Parathyroid adenoma (tissue), 2 donors: ENCODE measurements around the gene NFIC.

Experiments used
- H2AFZ ChIP-seq: fragments of 300-600 bp; sonication (generic); one replicate; pipeline ENCODE4 v1.7.0; 2017; ENCODE audit warnings: antibody characterized with exemption, mild to moderate bottlenecking
- H3K27ac ChIP-seq: fragments of 300-600 bp; sonication (generic); one replicate; pipeline ENCODE4 v1.7.0; 2017
- H3K27me3 ChIP-seq: fragments of 300-600 bp; sonication (generic); one replicate; pipeline ENCODE4 v1.7.0; 2017; ENCODE audit warnings: low read length; ENCODE audit not compliant: control insufficient read depth, insufficient read depth
- H3K36me3 ChIP-seq: fragments of 300-600 bp; sonication (generic); one replicate; pipeline ENCODE4 v1.7.0; 2017; ENCODE audit warnings: low read length; ENCODE audit not compliant: control insufficient read depth, insufficient read depth
- H3K4me1 ChIP-seq: fragments of 300-600 bp; sonication (generic); one replicate; pipeline ENCODE4 v1.7.0; 2017; ENCODE audit warnings: control low read depth
- H3K4me2 ChIP-seq: fragments of 300-600 bp; sonication (generic); one replicate; pipeline ENCODE4 v1.7.0; 2017; ENCODE audit warnings: low read length
- H3K4me3 ChIP-seq: fragments of 300-600 bp; sonication (generic); one replicate; pipeline ENCODE4 v1.7.0; 2017; ENCODE audit warnings: low read depth, low read length
- H3K79me2 ChIP-seq: fragments of 300-600 bp; sonication (generic); one replicate; pipeline ENCODE4 v1.7.0; 2017; ENCODE audit warnings: control low read depth
- H3K9ac ChIP-seq: fragments of 300-600 bp; sonication (generic); one replicate; pipeline ENCODE4 v1.7.0; 2017; ENCODE audit warnings: mild to moderate bottlenecking
- H3K9me3 ChIP-seq: fragments of 300-600 bp; sonication (generic); one replicate; pipeline ENCODE4 v1.7.0; 2017; ENCODE audit warnings: low read length; ENCODE audit not compliant: control insufficient read depth
- TF ChIP-seq, protein P1 (sequence below): fragments of 300-600 bp; sonication (generic); IDR thresholded peaks from one replicate; pipeline ENCODE4 v1.7.0; 2017; ENCODE audit warnings: antibody characterized with exemption, mild to moderate bottlenecking
- donor health status: primary hyperparathyroidism.

Gene NFIC

DNA sequence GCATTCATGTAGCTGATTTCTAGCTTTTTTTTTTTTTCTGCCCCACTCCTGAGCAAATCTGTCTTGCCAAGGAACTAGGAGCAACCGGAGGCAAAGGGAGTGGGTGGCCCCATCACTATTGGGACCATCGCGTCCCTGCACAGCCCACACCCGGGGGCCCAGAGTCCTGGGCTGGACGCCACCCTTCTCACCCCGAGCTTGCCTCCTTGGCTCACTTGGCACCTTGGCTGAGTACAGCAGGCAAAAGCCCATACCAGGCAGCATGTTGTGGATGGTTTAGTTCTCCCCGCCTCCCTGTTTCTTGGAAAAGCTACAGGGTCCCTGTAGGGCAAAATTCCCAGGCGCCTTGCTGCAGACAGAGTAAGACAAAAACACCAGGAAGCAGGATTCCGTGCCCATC, 100.3 kb downstream of the NFIC start:
- Histone ChIP-seq H3K4me2 (no peak overlapping the region), H3K4me1 (no peaks in the 10 kb centered on the region), H2AFZ (no peak overlapping the region), H3K79me2 (no peaks in the 10 kb centered on the region), H3K36me3 (no peaks in the 10 kb centered on the region), H3K9ac (no peak overlapping the region), H3K4me3 (no peak overlapping the region), H3K27ac (no peak overlapping the region), H3K9me3 (no peaks in the 10 kb centered on the region), H3K27me3 (no peaks in the 10 kb centered on the region)
- TF ChIP-seq, protein P1, sequence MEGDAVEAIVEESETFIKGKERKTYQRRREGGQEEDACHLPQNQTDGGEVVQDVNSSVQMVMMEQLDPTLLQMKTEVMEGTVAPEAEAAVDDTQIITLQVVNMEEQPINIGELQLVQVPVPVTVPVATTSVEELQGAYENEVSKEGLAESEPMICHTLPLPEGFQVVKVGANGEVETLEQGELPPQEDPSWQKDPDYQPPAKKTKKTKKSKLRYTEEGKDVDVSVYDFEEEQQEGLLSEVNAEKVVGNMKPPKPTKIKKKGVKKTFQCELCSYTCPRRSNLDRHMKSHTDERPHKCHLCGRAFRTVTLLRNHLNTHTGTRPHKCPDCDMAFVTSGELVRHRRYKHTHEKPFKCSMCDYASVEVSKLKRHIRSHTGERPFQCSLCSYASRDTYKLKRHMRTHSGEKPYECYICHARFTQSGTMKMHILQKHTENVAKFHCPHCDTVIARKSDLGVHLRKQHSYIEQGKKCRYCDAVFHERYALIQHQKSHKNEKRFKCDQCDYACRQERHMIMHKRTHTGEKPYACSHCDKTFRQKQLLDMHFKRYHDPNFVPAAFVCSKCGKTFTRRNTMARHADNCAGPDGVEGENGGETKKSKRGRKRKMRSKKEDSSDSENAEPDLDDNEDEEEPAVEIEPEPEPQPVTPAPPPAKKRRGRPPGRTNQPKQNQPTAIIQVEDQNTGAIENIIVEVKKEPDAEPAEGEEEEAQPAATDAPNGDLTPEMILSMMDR: no peak

GRCh38 chr19:3467437-3468198, 101.2 kb downstream of the NFIC start:
- no peak overlapping the region for H3K4me3 ChIP-seq
- H3K9ac ChIP-seq: no peak overlapping the region
- H3K9me3 ChIP-seq: no peaks in the 10 kb centered on the region
- no peaks in the 10 kb centered on the region for H3K27me3 ChIP-seq
- H3K27ac ChIP-seq: no peak overlapping the region
- no peaks in the 10 kb centered on the region for H3K36me3 ChIP-seq
- H2AFZ ChIP-seq: no peak overlapping the region
- no peaks in the 10 kb centered on the region for H3K4me1 ChIP-seq
- TF ChIP-seq, protein P1: no peak
- no peak overlapping the region for H3K4me2 ChIP-seq
- H3K79me2 ChIP-seq: no peaks in the 10 kb centered on the region

DNA sequence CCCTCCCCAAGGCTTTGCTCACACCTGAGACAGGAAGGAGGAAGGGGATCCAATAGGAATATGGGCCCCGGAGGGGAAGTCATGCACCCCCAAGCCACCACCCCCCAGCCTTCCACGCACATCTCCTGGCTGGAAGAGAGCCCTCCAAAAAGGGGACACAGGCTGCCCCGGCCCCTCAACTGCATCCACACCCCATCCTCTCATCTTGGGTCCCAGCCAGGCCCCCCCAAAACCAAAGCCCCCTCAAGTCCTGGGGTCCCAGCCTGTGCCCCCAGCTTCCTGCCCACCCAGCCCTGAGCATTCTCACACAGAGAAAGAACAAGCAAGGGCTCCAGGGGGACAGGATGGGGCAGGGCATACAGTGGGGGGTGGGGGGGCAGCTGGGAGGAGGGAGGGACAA, 101.8 kb downstream of the NFIC start:
- Histone ChIP-seq H3K36me3 (no peaks in the 10 kb centered on the region), H3K27me3 (no peaks in the 10 kb centered on the region), H3K79me2 (no peaks in the 10 kb centered on the region), H2AFZ (no peak overlapping the region), H3K4me1 (no peaks in the 10 kb centered on the region), H3K9ac (no peak overlapping the region), H3K27ac (no peak overlapping the region), H3K4me3 (no peak overlapping the region), H3K9me3 (no peaks in the 10 kb centered on the region), H3K4me2 (no peak overlapping the region)
- TF ChIP-seq, protein P1: no peak

DNA sequence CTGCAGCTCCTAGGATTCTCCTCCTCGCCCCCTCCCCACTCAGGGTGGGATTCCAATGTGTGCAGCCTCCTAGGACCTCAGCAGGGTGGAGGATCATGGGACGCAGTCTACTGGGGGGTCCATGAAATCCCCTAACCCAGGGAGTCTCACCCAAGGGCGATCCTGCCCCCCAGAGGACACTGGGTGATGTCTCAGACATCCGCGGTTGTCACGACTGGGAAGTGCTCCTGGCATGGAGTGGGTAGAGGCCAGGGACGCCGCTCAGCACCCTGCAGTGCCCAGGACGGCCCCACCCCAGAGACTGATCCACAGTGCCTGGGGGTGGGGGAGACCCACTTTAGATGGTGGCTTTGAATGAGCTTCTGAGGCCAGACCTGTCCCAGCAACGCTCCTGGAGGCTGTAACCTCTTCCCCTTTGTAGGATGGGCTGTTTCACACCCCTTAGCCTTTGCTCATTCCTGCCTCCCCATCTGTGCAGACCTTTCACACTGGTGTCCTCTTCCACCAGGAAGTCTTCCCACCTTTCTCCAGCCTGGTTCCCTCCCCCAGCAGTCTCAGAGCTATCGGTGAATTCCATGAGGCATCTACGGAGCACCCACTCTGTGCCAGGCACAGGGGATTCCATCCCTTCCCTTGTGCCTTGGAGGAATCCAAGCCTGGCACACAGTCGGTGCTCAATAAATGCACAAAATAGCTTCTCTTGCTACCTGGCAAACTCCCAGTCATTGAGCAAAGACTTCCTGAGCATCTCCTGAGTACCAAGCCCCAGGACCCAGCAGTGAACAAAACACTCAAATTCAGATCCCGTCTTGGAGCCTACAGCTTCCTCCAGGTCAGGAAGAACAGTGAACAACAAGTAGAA, 103.5 kb downstream of the NFIC start:
- Histone ChIP-seq H2AFZ (no peak overlapping the region), H3K4me3 (no peak overlapping the region), H3K9me3 (no peaks in the 10 kb centered on the region), H3K27ac (no peak overlapping the region), H3K9ac (no peak overlapping the region), H3K4me1 (no peaks in the 10 kb centered on the region), H3K79me2 (no peaks in the 10 kb centered on the region), H3K27me3 (no peaks in the 10 kb centered on the region), H3K36me3 (no peaks in the 10 kb centered on the region), H3K4me2 (no peak overlapping the region)
- TF ChIP-seq, protein P1: no peak
